GM19023 (cell line): Measurements from ENCODE around the gene EZH2.

ENCODE experiments used
- ATAC-seq: cut with Tn5 transposase; IDR thresholded peaks from one replicate; pipeline ENCODE4 v1.9.1; 2021; ENCODE audit warnings: mild to moderate bottlenecking, moderate library complexity; ENCODE audit not compliant: unreplicated experiment

The EZH2 gene

GRCh38 chr7:148773334-148773733 is 110.8 kb downstream of the EZH2 start:
- ATAC-seq = peak; percentile 83

- no peak for ATAC-seq
Measured at GRCh38 chr7:148772297-148773089, 111.6 kb downstream of the EZH2 start.

GRCh38 chr7:148770004-148770403 is 114.1 kb downstream of the EZH2 start:
- ATAC-seq = no peak

- ATAC-seq = no peak
Measured at GRCh38 chr7:148763622-148764021, 120.5 kb downstream of the EZH2 start.

- ATAC-seq = no peak
Measured at GRCh38 chr7:148761499-148762278, 122.4 kb downstream of the EZH2 start.
